Endothelial cell (in vitro differentiated cells): ENCODE measurements around the gene SH2D1A. TPM values are rescaled to one million over a fixed set of nuclear protein-coding genes. Genes with fewer than 3 reads are reported as not detected.

Experiments used
- DNase-seq: peaks from one replicate; pipeline ENCODE4 v3.0.0; 2021; ENCODE audit warnings: low spot score
- H3K27ac Mint-ChIP-seq: one replicate; pipeline ENCODE4 v1.8.0; 2021; ENCODE audit warnings: mixed read lengths, inconsistent platforms; ENCODE audit not compliant: unreplicated experiment
- H3K27me3 Mint-ChIP-seq: one replicate; pipeline ENCODE4 v1.8.0; 2021; ENCODE audit warnings: mild to moderate bottlenecking, moderate library complexity, mixed read lengths, inconsistent platforms; ENCODE audit not compliant: unreplicated experiment
- H3K36me3 Mint-ChIP-seq: one replicate; pipeline ENCODE4 v1.8.0; 2021; ENCODE audit warnings: mild to moderate bottlenecking, low read depth, mixed read lengths, inconsistent platforms; ENCODE audit not compliant: unreplicated experiment
- H3K4me1 Mint-ChIP-seq: one replicate; pipeline ENCODE4 v1.8.0; 2021; ENCODE audit warnings: mild to moderate bottlenecking, mixed read lengths, inconsistent platforms; ENCODE audit not compliant: unreplicated experiment
- H3K4me3 Mint-ChIP-seq: one replicate; pipeline ENCODE4 v1.8.0; 2021; ENCODE audit warnings: mild to moderate bottlenecking, mixed read lengths, inconsistent platforms; ENCODE audit not compliant: unreplicated experiment
- H3K9me3 Mint-ChIP-seq: one replicate; pipeline ENCODE4 v1.8.0; 2021; ENCODE audit warnings: mixed read lengths, inconsistent platforms; ENCODE audit not compliant: unreplicated experiment
- CTCF ChIP-seq: fragments of 200-600 bp; sonication (generic); IDR thresholded peaks from one replicate; pipeline ENCODE4 v1.5.0; 2021; ENCODE audit warnings: antibody characterized with exemption; ENCODE audit not compliant: unreplicated experiment
- total RNA-seq: library from RNA; stranded (reverse); fragmentation: NEBNext Ultra II Directional; extraction: Animal tissue kit (Norgen Biotek cat#: 25700); gene quantifications from one replicate; pipeline ENCODE4 v1.2.1, GENCODE V29; 2021; ENCODE audit not compliant: unreplicated experiment

Gene SH2D1A
- total RNA-seq, 1 donor from 2014 or later, result not detected

GRCh38 chrX:124344246-124344645 is 2.1 kb upstream of the SH2D1A start:
- TF ChIP-seq CTCF, result no peak
- Mint-ChIP-seq H3K4me1 (no peaks in the 10 kb centered on the region), H3K4me3 (no peak overlapping the region), H3K27me3 (no peaks in the 10 kb centered on the region), H3K27ac (no peak overlapping the region), H3K9me3 (no peaks in the 10 kb centered on the region), H3K36me3 (no peaks in the 10 kb centered on the region)
- DNase-seq, result no peak

DNA sequence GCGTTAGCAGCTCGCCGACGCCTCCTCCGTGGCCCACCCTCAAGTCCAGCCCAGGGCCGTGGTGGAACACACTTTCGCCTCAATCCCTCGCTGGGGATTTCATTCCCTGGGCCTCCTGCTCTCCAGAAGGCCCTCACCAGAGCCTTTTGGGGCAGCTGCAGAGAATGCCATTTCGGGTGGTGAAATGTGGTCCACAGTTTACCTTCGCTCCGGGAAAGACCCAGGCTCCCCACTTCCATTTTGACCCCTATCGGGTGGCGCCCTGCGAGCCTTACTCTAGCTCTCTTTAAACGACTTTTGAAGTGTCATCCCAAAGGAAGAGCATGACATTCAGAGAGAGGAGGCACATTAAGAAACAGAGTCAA is 496 bp downstream of the SH2D1A start:
- TF ChIP-seq CTCF, result no peak
- no peak for DNase-seq
- Mint-ChIP-seq H3K4me1 (no peaks in the 10 kb centered on the region), H3K9me3 (no peaks in the 10 kb centered on the region), H3K27ac (no peak overlapping the region), H3K4me3 (no peak overlapping the region), H3K36me3 (no peaks in the 10 kb centered on the region), H3K27me3 (no peaks in the 10 kb centered on the region)

- H3K27me3 Mint-ChIP-seq, result no peaks in the 10 kb centered on the region
- no peaks in the 10 kb centered on the region for H3K36me3 Mint-ChIP-seq
- H3K27ac Mint-ChIP-seq, result no peak overlapping the region
- no peak for TF ChIP-seq CTCF
- no peaks in the 10 kb centered on the region for H3K9me3 Mint-ChIP-seq
- no peak overlapping the region for H3K4me3 Mint-ChIP-seq
- H3K4me1 Mint-ChIP-seq, result no peaks in the 10 kb centered on the region
- DNase-seq, result no peak
These were observed 879 bp downstream of the SH2D1A start for GRCh38 chrX:124347242-124347641.

GRCh38 chrX:124348182-124348581 is 1.8 kb downstream of the SH2D1A start:
- H3K4me3 Mint-ChIP-seq, result no peak overlapping the region
- no peak overlapping the region for H3K27ac Mint-ChIP-seq
- no peaks in the 10 kb centered on the region for H3K4me1 Mint-ChIP-seq
- H3K27me3 Mint-ChIP-seq, result no peaks in the 10 kb centered on the region
- no peaks in the 10 kb centered on the region for H3K36me3 Mint-ChIP-seq
- DNase-seq, result no peak
- H3K9me3 Mint-ChIP-seq, result no peaks in the 10 kb centered on the region
- no peak for TF ChIP-seq CTCF

GRCh38 chrX:124348885-124349453 is 2.6 kb downstream of the SH2D1A start:
- Mint-ChIP-seq H3K36me3 (no peaks in the 10 kb centered on the region), H3K27me3 (no peaks in the 10 kb centered on the region), H3K27ac (no peak overlapping the region), H3K4me1 (no peaks in the 10 kb centered on the region), H3K4me3 (no peak overlapping the region), H3K9me3 (no peaks in the 10 kb centered on the region)
- DNase-seq, result no peak
- no peak for TF ChIP-seq CTCF
